IPS DF 6.9 (cell line): ENCODE data around the gene PEAR1.

ENCODE experiments used
- DNase-seq: peaks from one replicate; pipeline ENCODE4 v3.0.0-alpha.2; 2013; ENCODE audit warnings: low read depth, low spot score
- H3K27ac ChIP-seq: one replicate; pipeline ENCODE4 v1.5.1; 2013; ENCODE audit warnings: low read length, control low read depth
- H3K27me3 ChIP-seq: 2 replicates; pipeline ENCODE4 v1.6.1; 2013; ENCODE audit warnings: mild to moderate bottlenecking, low read length; ENCODE audit not compliant: control insufficient read depth, insufficient read depth
- H3K36me3 ChIP-seq: 2 replicates; pipeline ENCODE4 v1.6.1; 2013; ENCODE audit warnings: low read length; ENCODE audit not compliant: control insufficient read depth, insufficient read depth
- H3K4me1 ChIP-seq: 2 replicates; pipeline ENCODE4 v1.6.1; 2013; ENCODE audit warnings: low read length; ENCODE audit not compliant: control insufficient read depth, insufficient read depth
- H3K4me3 ChIP-seq: 2 replicates; pipeline ENCODE4 v1.5.1; 2013; ENCODE audit warnings: mild to moderate bottlenecking, low read length
- H3K9me3 ChIP-seq: 2 replicates; pipeline ENCODE4 v1.6.1; 2013; ENCODE audit warnings: low read length, inconsistent platforms; ENCODE audit not compliant: control insufficient read depth, insufficient read depth
- WGBS: extraction: QIAGEN DNeasy Blood & Tissue Kit; methylation state at CpG from one replicate; pipeline ENCODE4 v1.1.7; 2013; ENCODE audit warnings: mixed read lengths, missing lambda C conversion rate; ENCODE audit not compliant: insufficient read length, insufficient coverage; 5-methylcytosine and 5-hydroxymethylcytosine counted together

PEAR1 gene

GRCh38 chr1:156869455-156869854 lies 24.1 kb upstream of the PEAR1 start:
- no peaks in the 10 kb centered on the region for H3K36me3 ChIP-seq
- no peak overlapping the region for H3K4me3 ChIP-seq

GRCh38 chr1:156873659-156874058 lies 19.9 kb upstream of the PEAR1 start:
- H3K4me1 ChIP-seq: no peaks in the 10 kb centered on the region
- DNase-seq: no peak
- no peaks in the 10 kb centered on the region for H3K9me3 ChIP-seq
- no peak overlapping the region for H3K27ac ChIP-seq
- H3K36me3 ChIP-seq: no peaks in the 10 kb centered on the region
- H3K4me3 ChIP-seq: no peak overlapping the region
- no CpG with 5 or more reads among the region's 18 CpGs for WGBS
- H3K27me3 ChIP-seq: no peaks in the 10 kb centered on the region; the same call in 1 of the 2 replicates

More at GRCh38 chr1:156869455-156869854, 24.1 kb upstream of the PEAR1 start:
- Histone ChIP-seq H3K4me1 (peaks cover 2% of the 10 kb centered on the region; the same call in 1 of the 2 replicates), H3K27ac (no peak overlapping the region), H3K9me3 (no peaks in the 10 kb centered on the region), H3K27me3 (no peaks in the 10 kb centered on the region; the same call in 1 of the 2 replicates)
- WGBS: no CpG with 5 or more reads among the region's 9 CpGs
- DNase-seq: no peak

GRCh38 chr1:156874142-156874541 lies 19.4 kb upstream of the PEAR1 start:
- Histone ChIP-seq H3K4me1 (no peaks in the 10 kb centered on the region), H3K36me3 (no peaks in the 10 kb centered on the region), H3K27me3 (no peaks in the 10 kb centered on the region; the same call in 1 of the 2 replicates), H3K4me3 (no peak overlapping the region), H3K27ac (no peak overlapping the region), H3K9me3 (no peaks in the 10 kb centered on the region)
- WGBS: no CpG with 5 or more reads among the region's 5 CpGs
- no peak for DNase-seq

- Histone ChIP-seq H3K27me3 (no peaks in the 10 kb centered on the region; the same call in 1 of the 2 replicates), H3K9me3 (no peaks in the 10 kb centered on the region), H3K27ac (no peak overlapping the region), H3K4me3 (no peak overlapping the region), H3K4me1 (no peaks in the 10 kb centered on the region), H3K36me3 (no peaks in the 10 kb centered on the region)
- DNase-seq: no peak
- WGBS: no CpG with 5 or more reads among the region's 16 CpGs
Measured at GRCh38 chr1:156874572-156875340, 18.8 kb upstream of the PEAR1 start.

- Histone ChIP-seq H3K4me1 (no peaks in the 10 kb centered on the region), H3K27ac (no peak overlapping the region), H3K9me3 (no peaks in the 10 kb centered on the region), H3K36me3 (no peaks in the 10 kb centered on the region), H3K4me3 (no peak overlapping the region), H3K27me3 (no peaks in the 10 kb centered on the region; the same call in 1 of the 2 replicates)
- no CpG with 5 or more reads among the region's 5 CpGs for WGBS
- DNase-seq: no peak
Measured at GRCh38 chr1:156875341-156875615, 18.2 kb upstream of the PEAR1 start.

GRCh38 chr1:156876281-156876680 lies 17.2 kb upstream of the PEAR1 start:
- DNase-seq: no peak
- no peak overlapping the region for H3K4me3 ChIP-seq
- no peak overlapping the region for H3K27ac ChIP-seq
- no CpG with 5 or more reads among the region's 21 CpGs for WGBS
- peaks cover under 1% of the 10 kb centered on the region; the same call in 1 of the 2 replicates for H3K4me1 ChIP-seq
- H3K36me3 ChIP-seq: no peaks in the 10 kb centered on the region
- no peaks in the 10 kb centered on the region for H3K9me3 ChIP-seq
- no peaks in the 10 kb centered on the region; the same call in 1 of the 2 replicates for H3K27me3 ChIP-seq

GRCh38 chr1:156877433-156878170 lies 15.9 kb upstream of the PEAR1 start:
- Histone ChIP-seq H3K36me3 (no peaks in the 10 kb centered on the region), H3K27me3 (no peaks in the 10 kb centered on the region; the same call in 1 of the 2 replicates), H3K27ac (no peak overlapping the region), H3K4me1 (peaks cover 2% of the 10 kb centered on the region; the same call in 1 of the 2 replicates), H3K9me3 (no peaks in the 10 kb centered on the region), H3K4me3 (no peak overlapping the region)
- no peak for DNase-seq
- no CpG with 5 or more reads among the region's 5 CpGs for WGBS

GRCh38 chr1:156879876-156880275 lies 13.6 kb upstream of the PEAR1 start:
- Histone ChIP-seq H3K4me1 (peaks cover 2% of the 10 kb centered on the region; the same call in 1 of the 2 replicates), H3K4me3 (no peak overlapping the region), H3K27ac (no peak overlapping the region), H3K27me3 (no peaks in the 10 kb centered on the region; the same call in 1 of the 2 replicates), H3K9me3 (no peaks in the 10 kb centered on the region), H3K36me3 (no peaks in the 10 kb centered on the region)
- DNase-seq: no peak
- WGBS: no CpG with 5 or more reads among the region's 21 CpGs

- Histone ChIP-seq H3K9me3 (no peaks in the 10 kb centered on the region), H3K36me3 (no peaks in the 10 kb centered on the region), H3K27ac (no peak overlapping the region), H3K4me1 (peaks cover 2% of the 10 kb centered on the region; the same call in 1 of the 2 replicates), H3K4me3 (no peak overlapping the region), H3K27me3 (no peaks in the 10 kb centered on the region; the same call in 1 of the 2 replicates)
- DNase-seq: no peak
- WGBS: no CpG with 5 or more reads among the region's 5 CpGs
Measured at GRCh38 chr1:156880473-156880872, 13.0 kb upstream of the PEAR1 start.

- Histone ChIP-seq H3K36me3 (no peaks in the 10 kb centered on the region), H3K27me3 (no peaks in the 10 kb centered on the region; the same call in 1 of the 2 replicates), H3K27ac (no peak overlapping the region), H3K9me3 (no peaks in the 10 kb centered on the region), H3K4me1 (peaks cover 2% of the 10 kb centered on the region; the same call in 1 of the 2 replicates), H3K4me3 (no peak overlapping the region)
- DNase-seq: no peak
- no CpG with 5 or more reads among the region's 10 CpGs for WGBS
Measured at GRCh38 chr1:156881101-156881500, 12.4 kb upstream of the PEAR1 start.
